ENCODE data around the gene GOLGA8K. TPM values are rescaled to one million over a fixed set of nuclear protein-coding genes. Genes with fewer than 3 reads are reported as not detected.
"Not testable (repeated sequence)": the region's sequence is repeated elsewhere in the genome, so short reads cannot be mapped to it uniquely, and the experiment has no call there.

The GOLGA8K gene
- under 1 TPM in 1 of 4 donors, not detected in 3; 0.54 TPM for total RNA-seq

GRCh38 chr15:32403192-32403591 lies at the start of gene GOLGA8K:
TSS of gene GOLGA8K (minus strand) at chr15:32403292. CDS start at chr15:32403194, 98 bp downstream.
- no CpG with 5 or more reads among the region's 8 CpGs for WGBS, 2 donors
- H3K4me3 ChIP-seq (ENCODE audit: low read depth, poor library complexity, severe bottlenecking); intact Hi-C loops (cut with DNase I; ENCODE audit: low total_unique reads); DNase-seq (ENCODE audit: low spot score in 2 of 2): not testable (repeated sequence)

GRCh38 chr15:32440445-32440977 lies 37.4 kb upstream of the GOLGA8K start:
- 30 to 50% methylated on average over 2 of the region's 12 CpGs for WGBS, 2 donors
- intact Hi-C loops (cut with DNase I; ENCODE audit: low total_unique reads); DNase-seq (ENCODE audit: low spot score in 2 of 2); H3K4me3 ChIP-seq (ENCODE audit: low read depth, poor library complexity, severe bottlenecking): not testable (repeated sequence)

- H3K4me3 ChIP-seq (ENCODE audit: low read depth, poor library complexity, severe bottlenecking); intact Hi-C loops (cut with DNase I; ENCODE audit: low total_unique reads); DNase-seq (ENCODE audit: low spot score in 2 of 2): not testable (repeated sequence)
- WGBS, 2 donors, result no CpG with 5 or more reads among the region's 73 CpGs
Measured at GRCh38 chr15:32434102-32434963, 31.2 kb upstream of the GOLGA8K start.

- DNase-seq (ENCODE audit: low spot score in 2 of 2); H3K4me3 ChIP-seq (ENCODE audit: low read depth, poor library complexity, severe bottlenecking); intact Hi-C loops (cut with DNase I; ENCODE audit: low total_unique reads): not testable (repeated sequence)
- WGBS, 2 donors, result 16 to 20% methylated on average over 1 of the region's 4 CpGs
Measured at GRCh38 chr15:32427635-32428034, 24.5 kb upstream of the GOLGA8K start.

- 61 to 68% methylated on average over 4 of the region's 4 CpGs for WGBS, 2 donors
- peak; percentile 51 to 92 for DNase-seq (ENCODE audit: low spot score in 2 of 2)
- intact Hi-C loops (cut with DNase I; ENCODE audit: low total_unique reads); H3K4me3 ChIP-seq (ENCODE audit: low read depth, poor library complexity, severe bottlenecking): not testable (repeated sequence)
Measured at GRCh38 chr15:32426511-32426910, 23.4 kb upstream of the GOLGA8K start.

GRCh38 chr15:32407903-32408302 lies 4.8 kb upstream of the GOLGA8K start:
- WGBS, 2 donors, result 2% methylated on average over 2 of the region's 3 CpGs
- H3K4me3 ChIP-seq (ENCODE audit: low read depth, poor library complexity, severe bottlenecking); DNase-seq (ENCODE audit: low spot score in 2 of 2); intact Hi-C loops (cut with DNase I; ENCODE audit: low total_unique reads): not testable (repeated sequence)

- DNase-seq (ENCODE audit: low spot score in 2 of 2); intact Hi-C loops (cut with DNase I; ENCODE audit: low total_unique reads); H3K4me3 ChIP-seq (ENCODE audit: low read depth, poor library complexity, severe bottlenecking): not testable (repeated sequence)
- no CpG with 5 or more reads among the region's 8 CpGs for WGBS, 2 donors
Measured at GRCh38 chr15:32396522-32396921, 6.6 kb downstream of the GOLGA8K start.

- intact Hi-C loops (cut with DNase I; ENCODE audit: low total_unique reads); DNase-seq (ENCODE audit: low spot score in 2 of 2); H3K4me3 ChIP-seq (ENCODE audit: low read depth, poor library complexity, severe bottlenecking): not testable (repeated sequence)
- no CpG with 5 or more reads among the region's 5 CpGs for WGBS, 2 donors
Measured at GRCh38 chr15:32394745-32395144, 8.3 kb downstream of the GOLGA8K start.

GRCh38 chr15:32388050-32388648 lies 14.9 kb downstream of the GOLGA8K start:
- intact Hi-C loops (cut with DNase I; ENCODE audit: low total_unique reads); H3K4me3 ChIP-seq (ENCODE audit: low read depth, poor library complexity, severe bottlenecking); DNase-seq (ENCODE audit: low spot score in 2 of 2): not testable (repeated sequence)
- WGBS, 2 donors, result no CpG with 5 or more reads among the region's 14 CpGs

- intact Hi-C loops (cut with DNase I; ENCODE audit: low total_unique reads); DNase-seq (ENCODE audit: low spot score in 2 of 2); H3K4me3 ChIP-seq (ENCODE audit: low read depth, poor library complexity, severe bottlenecking): not testable (repeated sequence)
- WGBS, 2 donors, result 88% methylated on average over 4 of the region's 13 CpGs; no CpG with 5 or more reads in 1 of the 2 donors
Measured at GRCh38 chr15:32385823-32386495, 17.1 kb downstream of the GOLGA8K start.

- H3K4me3 ChIP-seq (ENCODE audit: low read depth, poor library complexity, severe bottlenecking); intact Hi-C loops (cut with DNase I; ENCODE audit: low total_unique reads); DNase-seq (ENCODE audit: low spot score in 2 of 2): not testable (repeated sequence)
- no CpG with 5 or more reads among the region's 2 CpGs for WGBS, 2 donors
Measured at GRCh38 chr15:32374185-32374584, 28.9 kb downstream of the GOLGA8K start.

GRCh38 chr15:32373707-32374106 lies 29.4 kb downstream of the GOLGA8K start:
- H3K4me3 ChIP-seq (ENCODE audit: low read depth, poor library complexity, severe bottlenecking); intact Hi-C loops (cut with DNase I; ENCODE audit: low total_unique reads); DNase-seq (ENCODE audit: low spot score in 2 of 2): not testable (repeated sequence)
- WGBS, 2 donors, result no CpG with 5 or more reads among the region's 6 CpGs

GRCh38 chr15:32372075-32372474 lies 31.0 kb downstream of the GOLGA8K start:
- DNase-seq (ENCODE audit: low spot score in 2 of 2); intact Hi-C loops (cut with DNase I; ENCODE audit: low total_unique reads): not testable (repeated sequence)
- WGBS, 2 donors, result 96 to 98% methylated on average over 3 of the region's 5 CpGs

GRCh38 chr15:32370526-32370925 lies 32.6 kb downstream of the GOLGA8K start:
- intact Hi-C loops (cut with DNase I; ENCODE audit: low total_unique reads), result not testable (repeated sequence)
- WGBS, 2 donors, result no CpG with 5 or more reads among the region's 9 CpGs

More at GRCh38 chr15:32372075-32372474, 31.0 kb downstream of the GOLGA8K start:
- H3K4me3 ChIP-seq (ENCODE audit: low read depth, poor library complexity, severe bottlenecking), result not testable (repeated sequence)

More at GRCh38 chr15:32370526-32370925, 32.6 kb downstream of the GOLGA8K start:
- not testable (repeated sequence) for DNase-seq (ENCODE audit: low spot score in 2 of 2); H3K4me3 ChIP-seq (ENCODE audit: low read depth, poor library complexity, severe bottlenecking)
